AG08396 (cell line): ENCODE data around the gene SLC50A1.

Experiments used
- DNase-seq: peaks from one replicate; pipeline ENCODE4 v3.0.0; 2012; ENCODE audit warnings: low spot score, mixed read lengths

Gene SLC50A1

GRCh38 chr1:155170806-155171205 lies 35.2 kb downstream of the SLC50A1 start:
- DNase-seq: no peak

- DNase-seq: peak; percentile 5
Observed at GRCh38 chr1:155171836-155172731, 36.4 kb downstream of the SLC50A1 start.

- DNase-seq: peak; percentile 99
Observed at GRCh38 chr1:155172732-155173477, 37.3 kb downstream of the SLC50A1 start, which contains the start of gene KRTCAP2. KRTCAP2 (minus strand) TSS chr1:155173304; CDS start chr1:155173224, 80 bp downstream.

GRCh38 chr1:155173478-155174323 lies 38.0 kb downstream of the SLC50A1 start, which contains the start of gene TRIM46:
TRIM46 (plus strand) TSS chr1:155173849; CDS start chr1:155173967, 118 bp downstream.
- peak; percentile 89 for DNase-seq

- DNase-seq: peak; percentile 70
Observed at GRCh38 chr1:155174324-155175280, 39.0 kb downstream of the SLC50A1 start.

- DNase-seq: peak; percentile 5
Observed at GRCh38 chr1:155175281-155175926, 39.8 kb downstream of the SLC50A1 start.

GRCh38 chr1:155175927-155176371 lies 40.3 kb downstream of the SLC50A1 start:
- DNase-seq: peak; percentile 5

GRCh38 chr1:155176544-155177071 lies 41.0 kb downstream of the SLC50A1 start:
- DNase-seq: peak; percentile 95

- no peak for DNase-seq
Observed at GRCh38 chr1:155177192-155177917, 41.7 kb downstream of the SLC50A1 start.

- DNase-seq: no peak
Observed at GRCh38 chr1:155177918-155178281, 42.2 kb downstream of the SLC50A1 start.

- no peak for DNase-seq
Observed at GRCh38 chr1:155178441-155179111, 42.9 kb downstream of the SLC50A1 start.

- DNase-seq: no peak
Observed at GRCh38 chr1:155179112-155180031, 43.7 kb downstream of the SLC50A1 start.

- DNase-seq: no peak
Observed at GRCh38 chr1:155181371-155182051, 45.9 kb downstream of the SLC50A1 start.

- no peak for DNase-seq
Observed at GRCh38 chr1:155182052-155182550, 46.4 kb downstream of the SLC50A1 start.

- no peak for DNase-seq
Observed at GRCh38 chr1:155183775-155184221, 48.1 kb downstream of the SLC50A1 start.

- DNase-seq: no peak
Observed at GRCh38 chr1:155184351-155184811, 48.7 kb downstream of the SLC50A1 start.
